PC-3 (cell line): ENCODE results near the gene GLS2.

Experiments
- EZH2 ChIP-seq: fragments of 300-600 bp; sonication (generic); IDR thresholded peaks from one replicate; pipeline ENCODE4 v1.6.1; 2017; ENCODE audit warnings: antibody characterized with exemption, mild to moderate bottlenecking, low read length; ENCODE audit not compliant: unreplicated experiment
- EZH2phosphoT487 ChIP-seq: fragments of 300-600 bp; sonication (generic); IDR thresholded peaks from 2 replicates; pipeline ENCODE4 v1.6.1; 2018; ENCODE audit warnings: mild to moderate bottlenecking, antibody characterized with exemption, low read length, borderline replicate concordance
- TF ChIP-seq, protein P1 (sequence below): fragments of 300-600 bp; sonication (generic); conservative IDR thresholded peaks from 2 replicates; pipeline ENCODE4 v1.5.1; 2017; ENCODE audit warnings: antibody characterized with exemption, low read depth, mild to moderate bottlenecking, low read length

DNA sequence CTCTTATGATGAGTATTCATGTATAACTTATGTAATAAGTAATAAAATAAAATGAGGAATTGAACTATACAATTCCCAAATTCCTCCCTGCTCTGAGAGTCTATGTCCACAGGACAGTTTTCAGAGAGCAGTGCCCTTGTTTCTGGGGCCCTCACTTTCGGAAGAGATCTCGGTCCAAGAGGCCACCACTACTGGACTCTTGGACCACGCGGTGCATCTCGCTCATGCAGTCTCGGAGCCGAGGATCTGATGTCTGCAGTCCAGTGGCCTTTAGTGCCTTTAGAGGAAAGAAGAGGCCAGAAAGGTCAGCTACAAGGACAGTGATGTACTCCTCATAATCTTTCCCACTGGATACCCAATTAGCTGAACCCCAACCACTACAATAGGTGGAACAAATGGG is 8.3 kb downstream of the GLS2 start:
- TF ChIP-seq, protein P1, sequence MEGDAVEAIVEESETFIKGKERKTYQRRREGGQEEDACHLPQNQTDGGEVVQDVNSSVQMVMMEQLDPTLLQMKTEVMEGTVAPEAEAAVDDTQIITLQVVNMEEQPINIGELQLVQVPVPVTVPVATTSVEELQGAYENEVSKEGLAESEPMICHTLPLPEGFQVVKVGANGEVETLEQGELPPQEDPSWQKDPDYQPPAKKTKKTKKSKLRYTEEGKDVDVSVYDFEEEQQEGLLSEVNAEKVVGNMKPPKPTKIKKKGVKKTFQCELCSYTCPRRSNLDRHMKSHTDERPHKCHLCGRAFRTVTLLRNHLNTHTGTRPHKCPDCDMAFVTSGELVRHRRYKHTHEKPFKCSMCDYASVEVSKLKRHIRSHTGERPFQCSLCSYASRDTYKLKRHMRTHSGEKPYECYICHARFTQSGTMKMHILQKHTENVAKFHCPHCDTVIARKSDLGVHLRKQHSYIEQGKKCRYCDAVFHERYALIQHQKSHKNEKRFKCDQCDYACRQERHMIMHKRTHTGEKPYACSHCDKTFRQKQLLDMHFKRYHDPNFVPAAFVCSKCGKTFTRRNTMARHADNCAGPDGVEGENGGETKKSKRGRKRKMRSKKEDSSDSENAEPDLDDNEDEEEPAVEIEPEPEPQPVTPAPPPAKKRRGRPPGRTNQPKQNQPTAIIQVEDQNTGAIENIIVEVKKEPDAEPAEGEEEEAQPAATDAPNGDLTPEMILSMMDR: no peak
- no peak for TF ChIP-seq EZH2
- TF ChIP-seq EZH2phosphoT487: no peak
